ENCODE measurements around the gene AGPS.
"Not testable (repeated sequence)": the region's sequence is repeated elsewhere in the genome, so short reads cannot be mapped to it uniquely, and the experiment has no call there.

Gene AGPS

GRCh38 chr2:177464549-177464948, 72.0 kb downstream of the AGPS start:
- no peaks in the 10 kb centered on the region for H3K9me3 Mint-ChIP-seq
- H3K36me3 Mint-ChIP-seq (ENCODE audit: low read depth) = peaks cover 52% of the 10 kb centered on the region
- H3K27ac Mint-ChIP-seq = no peak overlapping the region
- no peaks in the 10 kb centered on the region for H3K27me3 Mint-ChIP-seq
- H3K4me3 Mint-ChIP-seq = no peak overlapping the region
- peaks cover 5% of the 10 kb centered on the region for H3K4me1 Mint-ChIP-seq (ENCODE audit: low read depth)

DNA sequence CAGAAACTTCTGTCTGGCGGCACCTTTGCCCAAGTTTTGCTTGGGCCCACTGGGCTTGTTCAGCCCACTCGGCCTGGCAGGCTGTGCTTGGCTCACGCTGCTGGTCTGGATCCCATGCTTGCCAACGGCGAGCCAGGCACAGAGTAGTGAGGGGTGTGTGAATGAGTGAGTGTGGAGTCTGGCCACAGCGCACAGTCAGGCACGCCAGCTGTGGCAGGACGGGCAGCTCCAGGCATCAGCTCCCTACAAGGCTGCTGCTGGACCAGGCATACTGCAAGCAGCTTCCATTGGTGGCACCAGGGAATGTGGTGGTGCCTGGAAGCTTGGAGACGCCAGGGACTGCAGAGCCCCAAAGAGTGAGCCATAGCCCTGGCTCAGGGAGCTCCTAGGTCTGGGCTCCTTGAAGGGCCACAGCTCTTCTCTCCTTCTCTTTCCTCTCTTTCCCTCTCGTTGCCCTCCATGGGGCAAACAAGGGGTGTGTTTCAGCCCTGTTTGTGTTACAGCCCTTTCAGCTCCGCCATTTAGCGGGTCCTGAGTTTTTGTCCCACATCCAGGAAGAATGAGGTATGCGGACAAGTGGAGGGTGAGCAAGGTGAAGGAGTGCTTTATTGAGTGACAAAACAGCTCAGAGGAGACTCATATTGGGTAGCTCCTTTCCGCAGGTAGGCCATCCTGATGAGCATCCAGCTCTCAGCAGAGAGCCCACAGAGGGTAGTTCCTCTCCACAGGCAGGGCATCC, 73.0 kb downstream of the AGPS start:
- peaks cover 5% of the 10 kb centered on the region for H3K4me1 Mint-ChIP-seq (ENCODE audit: low read depth)
- H3K4me3 Mint-ChIP-seq = no peak overlapping the region
- H3K27ac Mint-ChIP-seq = no peak overlapping the region
- H3K27me3 Mint-ChIP-seq = no peaks in the 10 kb centered on the region
- H3K36me3 Mint-ChIP-seq (ENCODE audit: low read depth) = peaks cover 53% of the 10 kb centered on the region
- H3K9me3 Mint-ChIP-seq = peaks cover 6% of the 10 kb centered on the region

- H3K4me3 Mint-ChIP-seq = no peak overlapping the region
- peaks cover 14% of the 10 kb centered on the region for H3K9me3 Mint-ChIP-seq
- H3K27ac Mint-ChIP-seq = no peak overlapping the region
- peaks cover 5% of the 10 kb centered on the region for H3K4me1 Mint-ChIP-seq (ENCODE audit: low read depth)
- peaks cover 54% of the 10 kb centered on the region for H3K36me3 Mint-ChIP-seq (ENCODE audit: low read depth)
- no peaks in the 10 kb centered on the region for H3K27me3 Mint-ChIP-seq
Observed at GRCh38 chr2:177466337-177467195, 74.0 kb downstream of the AGPS start.

- H3K36me3 Mint-ChIP-seq (ENCODE audit: low read depth) = peaks cover 58% of the 10 kb centered on the region
- peaks cover 5% of the 10 kb centered on the region for H3K4me1 Mint-ChIP-seq (ENCODE audit: low read depth)
Observed at GRCh38 chr2:177467646-177468045, 75.1 kb downstream of the AGPS start.

DNA sequence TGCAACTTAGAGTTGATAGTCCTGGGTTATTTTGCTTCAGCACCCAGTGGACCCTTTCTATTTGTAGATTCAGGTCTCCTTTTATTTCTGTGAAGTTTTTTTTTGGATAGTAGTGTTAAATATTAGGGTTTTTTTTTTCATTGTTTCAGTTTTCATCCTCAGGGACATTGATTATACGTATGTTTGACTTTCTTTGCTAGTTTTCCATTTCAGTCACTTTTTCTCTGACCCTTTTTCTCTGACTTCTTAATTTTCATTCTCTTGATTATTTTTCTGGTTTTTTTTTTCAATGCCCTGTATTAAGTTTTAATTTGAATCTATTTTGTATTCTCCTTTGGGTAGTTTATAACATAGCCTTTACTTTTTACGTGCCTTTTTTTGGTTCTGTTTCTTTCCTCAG, 79.4 kb downstream of the AGPS start:
- Mint-ChIP-seq H3K27me3 (no peaks in the 10 kb centered on the region), H3K9me3 (peaks cover 23% of the 10 kb centered on the region), H3K27ac (no peak overlapping the region), H3K36me3 (ENCODE audit: low read depth) (peaks cover 67% of the 10 kb centered on the region), H3K4me1 (ENCODE audit: low read depth) (peaks cover 21% of the 10 kb centered on the region), H3K4me3 (no peak overlapping the region)

More at GRCh38 chr2:177467646-177468045, 75.1 kb downstream of the AGPS start:
- no peak overlapping the region for H3K4me3 Mint-ChIP-seq
- peaks cover 20% of the 10 kb centered on the region for H3K9me3 Mint-ChIP-seq
- no peak overlapping the region for H3K27ac Mint-ChIP-seq
- no peaks in the 10 kb centered on the region for H3K27me3 Mint-ChIP-seq

GRCh38 chr2:177474301-177474700, 81.7 kb downstream of the AGPS start:
- Mint-ChIP-seq H3K27ac (no peak overlapping the region), H3K27me3 (no peaks in the 10 kb centered on the region), H3K4me1 (ENCODE audit: low read depth) (peaks cover 16% of the 10 kb centered on the region), H3K4me3 (no peak overlapping the region), H3K36me3 (ENCODE audit: low read depth) (peaks cover 79% of the 10 kb centered on the region), H3K9me3 (peaks cover 32% of the 10 kb centered on the region)

- peaks cover 80% of the 10 kb centered on the region for H3K36me3 Mint-ChIP-seq (ENCODE audit: low read depth)
- H3K27me3 Mint-ChIP-seq = no peaks in the 10 kb centered on the region
- peaks cover 32% of the 10 kb centered on the region for H3K9me3 Mint-ChIP-seq
- peak overlapping the region; percentile 36 for H3K27ac Mint-ChIP-seq
- H3K4me3 Mint-ChIP-seq = no peak overlapping the region
- peaks cover 16% of the 10 kb centered on the region for H3K4me1 Mint-ChIP-seq (ENCODE audit: low read depth)
Observed at GRCh38 chr2:177474998-177475397, 82.4 kb downstream of the AGPS start.

DNA sequence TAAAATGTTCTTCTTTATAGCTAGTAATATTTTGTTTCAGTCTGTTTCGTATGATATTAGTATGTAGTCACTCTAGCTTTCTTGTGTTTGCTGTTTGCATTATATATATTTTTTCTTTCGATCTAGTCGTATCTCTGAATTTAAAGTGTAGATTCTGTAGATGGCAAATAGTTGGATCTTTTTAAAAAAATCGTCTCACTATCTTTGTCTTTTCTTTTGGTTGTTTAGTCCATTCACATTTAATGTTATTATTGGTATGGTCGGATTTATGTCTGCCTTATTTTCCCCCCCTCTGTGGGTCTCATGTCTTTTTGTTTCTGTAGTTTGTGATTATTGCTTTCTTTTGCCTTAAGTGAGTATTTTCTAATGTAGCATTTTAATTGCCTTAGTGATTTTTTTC, 84.3 kb downstream of the AGPS start:
- peaks cover 70% of the 10 kb centered on the region for H3K36me3 Mint-ChIP-seq (ENCODE audit: low read depth)
- H3K4me3 Mint-ChIP-seq = no peak overlapping the region

GRCh38 chr2:177478029-177478428, 85.5 kb downstream of the AGPS start:
- Mint-ChIP-seq H3K4me1 (ENCODE audit: low read depth) (peaks cover 16% of the 10 kb centered on the region), H3K36me3 (ENCODE audit: low read depth) (peaks cover 62% of the 10 kb centered on the region), H3K4me3 (no peak overlapping the region), H3K27ac (no peak overlapping the region), H3K9me3 (peaks cover 13% of the 10 kb centered on the region), H3K27me3 (no peaks in the 10 kb centered on the region)

More for the DNA sequence above, 84.3 kb downstream of the AGPS start:
- no peaks in the 10 kb centered on the region for H3K27me3 Mint-ChIP-seq
- H3K9me3 Mint-ChIP-seq = peaks cover 21% of the 10 kb centered on the region
- peaks cover 16% of the 10 kb centered on the region for H3K4me1 Mint-ChIP-seq (ENCODE audit: low read depth)
- H3K27ac Mint-ChIP-seq = no peak overlapping the region

- peaks cover 65% of the 10 kb centered on the region for H3K36me3 Mint-ChIP-seq (ENCODE audit: low read depth)
- H3K4me3 Mint-ChIP-seq = no peak overlapping the region
Observed at GRCh38 chr2:177478907-177479306, 86.3 kb downstream of the AGPS start.

DNA sequence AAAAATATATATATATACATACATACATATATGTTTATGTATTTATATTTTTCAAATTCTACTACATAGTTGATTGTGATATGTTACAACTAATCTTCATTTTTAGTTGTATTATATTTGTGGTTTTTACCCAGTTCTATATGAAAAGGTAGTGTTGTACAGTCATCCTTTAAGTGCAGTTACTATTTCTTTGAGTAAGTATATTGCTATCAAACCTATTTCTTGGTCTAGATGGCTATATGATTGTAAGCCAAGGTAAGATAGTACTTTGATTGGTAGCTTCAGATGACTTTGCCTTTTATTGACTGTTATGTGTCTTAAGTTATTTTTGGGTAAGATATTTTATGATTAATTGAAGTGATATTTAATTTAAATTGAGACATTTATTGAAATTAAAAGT, 89.6 kb downstream of the AGPS start:
- H3K4me1 Mint-ChIP-seq (ENCODE audit: low read depth) = no peaks in the 10 kb centered on the region
- no peak overlapping the region for H3K4me3 Mint-ChIP-seq
- H3K9me3 Mint-ChIP-seq = peaks cover 13% of the 10 kb centered on the region
- H3K27me3 Mint-ChIP-seq = no peaks in the 10 kb centered on the region
- peaks cover 44% of the 10 kb centered on the region for H3K36me3 Mint-ChIP-seq (ENCODE audit: low read depth)
- no peak overlapping the region for H3K27ac Mint-ChIP-seq

More at GRCh38 chr2:177478907-177479306, 86.3 kb downstream of the AGPS start:
- no peak overlapping the region for H3K27ac Mint-ChIP-seq
- no peaks in the 10 kb centered on the region for H3K27me3 Mint-ChIP-seq
- H3K4me1 Mint-ChIP-seq (ENCODE audit: low read depth) = peaks cover 16% of the 10 kb centered on the region
- H3K9me3 Mint-ChIP-seq = peaks cover 13% of the 10 kb centered on the region

DNA sequence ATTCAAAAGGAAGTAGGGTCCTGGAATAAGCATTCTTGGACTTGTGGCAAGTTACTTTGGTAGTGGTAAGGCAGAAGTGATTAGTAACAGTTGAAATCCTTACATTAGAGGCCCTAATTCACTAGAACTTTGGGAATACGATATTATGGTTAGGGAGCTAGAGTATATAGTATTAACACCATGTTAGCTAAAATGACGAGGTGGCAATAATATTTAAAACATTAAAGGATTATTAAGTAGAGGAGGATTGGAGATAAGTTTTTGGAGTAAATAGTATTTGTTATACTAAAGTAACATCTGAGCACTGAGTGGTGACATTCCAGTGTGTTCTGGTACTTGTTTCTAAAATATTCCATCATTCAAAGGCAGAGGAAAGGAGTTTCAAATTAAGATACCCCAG, 91.0 kb downstream of the AGPS start:
- Mint-ChIP-seq H3K9me3 (peaks cover 8% of the 10 kb centered on the region), H3K27me3 (no peaks in the 10 kb centered on the region), H3K36me3 (ENCODE audit: low read depth) (peaks cover 31% of the 10 kb centered on the region), H3K27ac (no peak overlapping the region), H3K4me3 (no peak overlapping the region), H3K4me1 (ENCODE audit: low read depth) (no peaks in the 10 kb centered on the region)

DNA sequence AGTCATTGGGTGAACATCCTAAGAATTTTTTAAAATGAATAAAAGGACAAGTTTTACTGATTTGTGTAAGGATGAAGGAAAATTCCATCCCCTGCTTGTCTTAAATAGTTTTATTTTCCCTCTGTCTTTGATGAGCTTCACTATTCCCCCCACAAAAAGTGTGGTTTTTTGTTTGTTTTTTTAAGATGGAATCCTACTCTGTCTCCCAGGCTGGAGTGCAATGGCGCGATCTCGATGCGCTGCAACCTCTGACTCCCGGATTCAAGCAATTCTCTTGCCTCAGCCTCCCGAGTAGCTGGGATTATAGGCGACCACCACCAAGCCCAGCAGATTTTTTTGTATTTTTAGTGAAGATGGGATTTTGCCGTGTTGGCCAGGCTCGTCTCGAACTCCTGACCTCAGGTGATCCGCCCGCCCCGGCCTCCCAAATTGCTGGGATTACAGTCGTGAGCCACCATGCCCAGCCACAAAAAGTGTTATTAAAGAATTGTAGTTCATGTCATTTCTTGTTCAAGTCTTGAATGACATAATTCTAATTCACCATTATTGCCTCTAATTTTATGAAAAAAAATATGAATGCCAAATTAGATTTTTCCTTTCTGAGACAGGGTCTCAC, 91.7 kb downstream of the AGPS start:
- Mint-ChIP-seq H3K4me1 (ENCODE audit: low read depth) (no peaks in the 10 kb centered on the region), H3K27ac (no peak overlapping the region), H3K9me3 (peaks cover 3% of the 10 kb centered on the region), H3K4me3 (no peak overlapping the region), H3K27me3 (no peaks in the 10 kb centered on the region), H3K36me3 (ENCODE audit: low read depth) (peaks cover 24% of the 10 kb centered on the region)

DNA sequence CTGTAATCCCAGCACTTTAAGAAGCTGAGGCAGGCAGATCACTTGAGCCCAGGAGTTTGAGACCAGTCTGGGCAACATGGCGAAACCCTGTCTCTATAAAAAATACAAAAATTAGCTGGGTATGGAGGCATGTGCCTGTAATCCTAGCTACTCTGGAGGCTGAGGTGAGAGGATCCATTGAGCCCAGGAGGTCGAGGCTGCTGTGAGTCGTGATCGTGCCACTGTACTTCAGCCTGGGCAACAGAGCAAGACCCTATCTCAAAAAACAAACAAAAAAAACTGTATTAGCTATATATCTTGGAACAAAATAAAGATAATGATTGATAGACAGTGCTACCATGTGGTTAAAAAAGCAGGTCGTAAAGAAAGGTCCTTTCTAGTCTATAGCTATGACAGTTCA, 93.1 kb downstream of the AGPS start:
- not testable (repeated sequence) for H3K4me1 Mint-ChIP-seq (ENCODE audit: low read depth); H3K4me3 Mint-ChIP-seq; H3K9me3 Mint-ChIP-seq; H3K27me3 Mint-ChIP-seq; H3K27ac Mint-ChIP-seq
- H3K36me3 Mint-ChIP-seq (ENCODE audit: low read depth) = peaks cover 14% of the 10 kb centered on the region

DNA sequence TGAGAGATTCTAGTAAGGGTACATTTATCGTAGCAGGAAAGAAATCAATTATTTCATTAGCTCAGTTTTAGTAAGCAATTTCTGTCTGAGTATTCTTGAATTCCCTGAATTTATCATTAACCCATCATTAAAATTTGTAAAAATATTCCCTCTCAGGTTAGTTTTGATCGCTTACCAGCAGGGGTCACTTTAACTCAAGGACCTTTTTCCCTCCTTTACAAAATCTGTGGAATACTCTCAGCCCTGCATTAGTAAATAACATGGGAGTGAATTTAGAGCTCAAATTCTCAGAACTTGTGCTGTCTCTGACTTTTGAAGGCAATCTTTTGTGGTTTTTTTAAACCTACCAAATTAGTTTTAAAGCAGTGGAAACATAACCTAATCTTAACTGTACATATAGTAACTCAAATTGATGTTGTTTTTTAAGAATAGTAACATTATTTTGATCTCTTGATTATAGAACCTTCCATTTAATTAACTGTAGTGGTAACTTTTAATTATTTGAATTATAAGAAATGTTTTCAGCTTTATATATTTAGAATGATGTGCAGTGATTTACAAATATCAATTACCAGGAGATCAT, 97.2 kb downstream of the AGPS start:
- no peaks in the 10 kb centered on the region for H3K4me1 Mint-ChIP-seq (ENCODE audit: low read depth)

More for the DNA sequence above, 97.2 kb downstream of the AGPS start:
- Mint-ChIP-seq H3K36me3 (ENCODE audit: low read depth) (peaks cover 22% of the 10 kb centered on the region), H3K27ac (no peak overlapping the region), H3K4me3 (no peak overlapping the region), H3K27me3 (no peaks in the 10 kb centered on the region), H3K9me3 (no peaks in the 10 kb centered on the region)
